Measurements from ENCODE around the gene SPSB4.
"Not testable (repeated sequence)": the region's sequence is repeated elsewhere in the genome, so short reads cannot be mapped to it uniquely, and the experiment has no call there.

The SPSB4 gene

DNA sequence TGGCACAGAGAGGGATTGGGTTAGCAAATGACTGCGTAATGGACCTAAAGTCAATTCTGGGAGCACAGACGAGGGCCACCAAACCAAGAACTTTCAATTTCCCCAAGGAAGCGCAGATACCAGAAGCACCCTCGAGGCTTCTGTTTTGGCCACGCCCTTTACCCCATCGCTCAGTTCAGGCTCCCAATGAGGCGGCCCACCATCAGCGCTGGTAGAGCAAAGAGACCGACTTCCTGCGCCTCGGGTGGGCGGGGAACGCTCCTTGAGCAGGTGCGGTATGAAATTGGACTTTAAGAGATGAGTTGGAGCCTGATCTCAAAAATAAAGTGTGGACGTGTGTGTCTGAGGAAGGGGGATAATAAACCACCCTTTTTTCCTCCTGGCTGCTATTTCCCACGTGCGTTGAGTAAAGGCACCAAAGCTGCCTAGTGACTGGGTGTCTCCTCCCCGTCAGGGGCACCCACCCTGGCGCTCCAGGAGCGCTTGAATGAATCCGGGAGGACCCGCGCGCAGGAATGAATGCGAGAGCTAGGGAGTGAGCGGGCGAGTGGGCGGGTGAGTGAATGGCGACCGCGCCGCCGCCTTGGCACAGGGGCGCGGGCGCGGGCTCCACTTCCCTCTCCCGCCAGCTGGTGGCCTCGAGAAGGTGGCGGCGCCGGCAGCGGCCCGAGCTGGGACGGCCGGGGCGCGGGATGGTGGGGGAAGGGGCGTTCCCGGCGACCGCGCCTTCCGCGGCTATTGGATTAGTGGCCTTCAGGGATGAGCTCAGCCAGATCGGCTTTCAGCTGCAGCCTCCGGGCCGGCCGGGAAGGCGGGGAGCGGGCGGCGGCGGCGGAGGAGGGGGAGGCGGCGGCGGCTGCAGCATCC is at the start of gene SPSB4:
Gene SPSB4, plus strand, starts transcription at position 772 of the 867 bp plus-strand sequence. CDS start 14,758 bp downstream, outside the sequence.
- DNase-seq (ENCODE audit: low read depth), result no peak

DNA sequence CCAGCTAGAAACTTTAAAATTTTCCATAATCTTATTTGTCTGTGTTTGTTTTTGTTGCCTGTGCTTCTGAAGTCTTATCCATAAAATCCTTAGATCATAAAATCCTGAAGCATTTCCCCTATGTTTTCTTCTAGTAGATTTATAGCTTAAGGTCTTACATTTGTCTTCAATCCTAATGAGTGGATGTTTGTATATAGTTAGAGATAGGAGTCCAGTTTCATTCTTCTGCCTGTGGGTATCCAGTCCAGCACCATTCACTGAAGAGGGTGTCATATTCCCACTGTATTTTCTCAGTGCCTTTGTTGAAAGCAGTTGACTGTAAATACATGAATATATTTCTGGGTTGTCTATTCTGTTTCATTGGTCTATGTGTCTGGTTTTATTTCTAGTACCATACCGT is 44.8 kb upstream of the SPSB4 start:
- no peak for DNase-seq (ENCODE audit: low read depth)

DNA sequence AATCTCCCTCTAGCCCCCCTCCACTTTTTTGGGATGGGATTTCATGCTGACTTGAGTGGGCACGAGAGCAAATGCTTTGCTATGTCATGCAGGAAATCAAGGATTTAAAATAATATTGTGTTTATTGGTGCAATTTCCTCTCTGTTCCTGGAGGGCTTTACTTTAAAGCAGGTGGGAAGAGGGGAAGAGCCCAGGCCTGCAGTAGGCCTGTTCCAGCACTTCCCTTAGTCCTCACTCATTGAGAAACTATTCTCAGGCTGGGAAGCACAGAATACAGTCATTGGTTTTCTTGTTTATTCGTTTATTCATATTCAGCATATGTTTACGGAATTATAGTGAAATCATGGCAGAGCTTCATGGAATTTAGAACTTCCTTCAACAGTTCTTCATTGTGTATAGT is 41.7 kb upstream of the SPSB4 start:
- DNase-seq (ENCODE audit: low read depth), result no peak

DNA sequence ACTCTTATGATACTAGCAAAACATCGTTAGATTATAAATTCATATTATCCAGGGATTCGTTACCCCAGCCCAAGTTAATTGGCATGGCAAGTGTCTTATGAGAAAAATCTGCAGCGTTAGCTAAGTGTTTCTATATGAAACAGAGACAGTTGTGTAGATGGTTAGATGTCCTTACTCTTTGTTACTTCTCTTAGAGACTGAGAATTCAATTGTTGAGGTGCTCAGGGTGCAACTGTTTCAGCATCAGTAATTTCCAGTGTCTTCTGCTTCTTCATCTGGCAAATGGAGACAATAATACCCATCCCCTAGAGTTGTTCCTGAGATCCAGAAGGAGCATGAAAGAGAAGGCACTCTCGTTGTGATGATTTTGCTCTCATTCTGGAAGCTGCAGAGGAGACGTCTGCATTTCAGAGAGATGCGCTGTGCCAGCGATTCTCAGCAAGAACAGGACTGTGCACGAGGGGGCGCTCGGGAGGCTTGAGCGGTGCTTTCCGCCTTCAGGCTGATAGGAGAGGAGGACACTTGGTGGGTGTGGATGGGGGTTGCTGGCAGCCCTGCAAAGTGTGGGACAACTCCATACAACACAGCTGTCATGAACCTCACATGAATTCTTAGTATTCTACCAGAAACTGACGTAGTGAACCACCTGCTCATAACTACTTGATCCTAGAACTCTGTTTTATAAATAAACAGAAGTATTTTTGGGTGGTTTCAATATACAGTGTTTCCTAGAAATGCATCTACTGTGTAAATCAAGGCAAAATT is 39.7 kb upstream of the SPSB4 start:
- peak; percentile 17 for DNase-seq (ENCODE audit: low read depth)

DNA sequence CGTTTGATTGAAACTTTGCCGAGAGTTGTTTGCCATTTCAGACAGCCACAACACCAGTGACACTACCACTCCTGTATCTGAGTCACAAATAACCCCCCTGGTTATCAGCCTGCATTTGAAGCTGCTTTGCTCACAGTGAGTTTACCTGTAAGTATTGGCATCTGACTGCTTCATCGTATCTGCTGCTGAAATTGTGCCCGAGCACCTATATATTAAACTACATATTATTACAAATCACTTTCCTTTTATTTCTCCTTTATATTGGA is 39.2 kb upstream of the SPSB4 start:
- DNase-seq (ENCODE audit: low read depth), result no peak

DNA sequence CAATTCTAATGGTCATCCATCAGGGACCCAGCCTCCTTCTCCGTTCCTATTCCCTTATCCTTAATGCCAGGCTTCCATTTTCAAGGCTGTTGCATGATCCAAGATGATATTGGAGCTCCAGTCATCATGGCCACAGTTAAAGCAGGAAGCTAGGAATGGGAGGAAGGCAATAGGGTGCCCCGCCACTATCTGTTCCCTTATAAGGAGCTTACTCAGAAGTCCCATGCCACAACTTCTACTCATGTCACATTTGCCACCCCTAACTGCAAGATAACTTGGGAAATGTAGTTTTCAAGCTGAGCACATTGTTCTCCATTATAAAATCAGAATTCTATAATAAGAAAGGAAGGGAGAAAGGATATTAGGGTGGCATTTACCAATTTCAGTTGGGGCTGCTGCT is 38.6 kb upstream of the SPSB4 start:
- DNase-seq (ENCODE audit: low read depth), result no peak

DNA sequence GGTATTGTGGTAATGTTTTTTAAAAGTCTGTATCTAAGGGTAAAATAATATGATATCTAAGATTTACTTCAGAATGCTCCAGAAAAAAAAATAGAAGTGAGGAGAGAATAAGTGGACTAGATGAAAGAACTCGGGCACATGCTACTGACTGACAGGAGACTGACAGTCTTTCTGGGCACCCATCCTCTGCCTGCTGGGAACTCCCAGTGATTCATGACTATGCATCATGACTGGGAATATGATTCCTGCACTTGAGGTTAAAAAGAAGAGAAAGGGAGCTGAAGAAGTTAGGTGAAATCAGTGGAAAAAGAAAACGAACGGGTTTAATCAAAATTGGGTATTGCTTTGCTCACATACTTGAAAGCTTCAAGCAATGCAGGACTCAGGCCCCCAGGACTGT is 35.7 kb upstream of the SPSB4 start:
- DNase-seq (ENCODE audit: low read depth), result no peak

DNA sequence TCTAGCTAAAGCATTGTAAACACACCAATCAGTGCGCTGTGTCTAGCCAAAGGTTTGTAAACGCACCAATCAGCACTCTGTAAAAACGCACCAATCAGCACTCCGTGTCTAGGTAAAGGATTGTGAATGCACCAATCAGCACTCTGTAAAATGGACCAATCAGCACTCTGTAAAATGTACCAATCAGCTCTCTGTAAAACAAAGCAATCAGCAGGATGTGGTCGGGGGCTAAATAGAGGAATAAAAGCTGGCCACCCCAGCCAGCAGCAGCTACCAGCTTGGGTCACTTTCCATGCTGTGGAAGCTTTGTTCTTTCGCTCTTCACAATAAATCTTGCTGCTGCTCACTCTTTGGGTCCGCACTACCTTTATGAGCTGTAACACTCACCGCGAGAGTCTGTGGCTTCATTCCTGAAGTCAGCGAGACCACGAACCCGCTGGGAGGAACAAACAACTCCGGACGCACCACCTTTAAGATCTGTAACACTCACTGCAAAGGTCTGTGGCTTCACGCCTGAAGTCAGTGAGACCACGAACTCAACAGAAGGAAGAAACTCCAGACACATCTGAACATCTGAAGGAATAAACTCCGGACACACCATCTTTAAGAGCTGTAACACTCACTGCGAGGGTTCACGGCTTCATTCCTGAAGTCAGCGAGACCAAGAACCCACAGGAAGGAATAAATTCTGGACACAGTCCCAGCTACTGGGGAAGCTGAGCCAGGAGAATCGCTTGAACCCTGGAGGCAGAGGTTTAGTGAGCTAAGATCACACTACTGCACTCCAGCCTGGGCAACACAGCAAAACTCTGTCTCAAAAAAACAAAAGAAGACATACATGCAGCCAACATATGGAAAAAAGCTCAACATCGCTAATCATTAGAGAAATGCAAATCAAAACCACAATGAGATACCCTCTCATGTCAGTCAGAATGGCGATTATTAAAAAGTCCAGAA is 33.5 kb upstream of the SPSB4 start:
- DNase-seq (ENCODE audit: low read depth), result not testable (repeated sequence)

DNA sequence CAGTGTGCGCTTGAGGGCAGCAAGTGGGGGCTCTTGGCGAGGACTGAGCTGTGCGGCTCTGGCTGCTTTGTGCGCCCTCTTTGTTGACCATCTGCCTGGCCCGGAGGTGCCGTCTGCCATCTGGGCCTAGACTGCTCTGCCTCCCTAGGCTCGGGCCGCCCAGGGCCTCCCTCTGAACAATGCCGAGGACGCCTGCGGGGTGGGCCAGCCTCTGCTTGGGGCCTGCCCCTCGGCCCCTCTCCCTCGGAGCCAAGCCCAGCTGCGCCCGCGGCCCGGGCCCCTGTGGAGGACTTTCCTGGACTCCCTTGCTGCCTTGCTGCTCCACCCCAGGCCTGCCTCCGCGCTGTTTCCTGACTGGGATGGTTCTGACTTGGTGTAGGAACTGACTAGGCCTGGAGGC is 31.9 kb upstream of the SPSB4 start:
- DNase-seq (ENCODE audit: low read depth), result no peak

DNA sequence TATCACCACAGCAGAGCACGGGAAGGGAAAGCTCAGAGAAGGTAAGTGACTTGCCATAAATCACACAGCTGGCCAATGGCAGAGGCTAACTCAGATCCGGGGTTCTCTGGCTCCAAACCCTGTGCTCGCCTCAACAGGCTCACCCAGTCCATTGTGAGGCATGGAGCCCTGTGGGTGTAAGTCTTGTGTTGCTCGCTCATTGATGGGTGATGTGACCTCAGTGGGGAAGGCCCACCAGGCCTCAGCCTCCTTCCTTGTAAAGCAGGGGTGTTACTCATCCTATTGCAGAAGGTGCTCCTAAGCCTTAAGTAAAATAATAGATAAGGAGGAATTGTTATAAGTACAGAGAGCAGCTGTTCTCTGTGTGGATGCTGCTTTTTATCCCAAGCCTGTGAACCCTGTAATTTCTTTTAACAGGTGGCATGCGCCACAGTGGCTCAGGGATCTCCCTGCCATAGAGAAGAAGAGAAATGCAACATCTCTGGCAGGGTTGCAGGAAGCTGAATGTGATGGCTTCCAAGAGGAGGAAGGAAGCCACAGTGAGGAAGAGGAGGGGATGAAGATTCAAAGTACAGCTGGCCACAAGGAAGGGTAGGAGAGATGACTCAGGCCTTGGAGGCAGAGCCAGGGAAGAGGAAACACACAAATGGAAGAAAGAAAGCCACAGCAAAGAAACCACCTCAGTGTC is 30.9 kb upstream of the SPSB4 start:
- DNase-seq (ENCODE audit: low read depth), result no peak

DNA sequence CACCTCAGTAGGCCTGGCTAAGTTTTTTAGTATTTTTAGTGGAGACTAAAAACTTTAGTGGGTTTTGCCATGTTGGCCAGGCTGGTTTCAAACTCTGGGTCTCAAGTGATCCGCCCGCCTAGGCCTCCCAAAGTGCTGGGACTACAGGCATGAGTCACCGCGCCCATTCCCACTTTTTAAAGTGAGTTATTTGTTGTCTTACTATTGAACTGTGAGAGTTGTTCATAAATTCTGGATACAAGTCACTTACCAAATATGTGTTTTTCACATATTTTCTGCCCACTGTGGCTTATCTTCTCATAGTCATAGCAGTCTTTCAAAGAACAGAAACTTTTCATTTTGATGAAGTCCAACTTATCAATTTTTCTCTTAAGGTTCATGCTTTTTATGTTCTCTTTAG is 29.9 kb upstream of the SPSB4 start:
- DNase-seq (ENCODE audit: low read depth), result no peak

DNA sequence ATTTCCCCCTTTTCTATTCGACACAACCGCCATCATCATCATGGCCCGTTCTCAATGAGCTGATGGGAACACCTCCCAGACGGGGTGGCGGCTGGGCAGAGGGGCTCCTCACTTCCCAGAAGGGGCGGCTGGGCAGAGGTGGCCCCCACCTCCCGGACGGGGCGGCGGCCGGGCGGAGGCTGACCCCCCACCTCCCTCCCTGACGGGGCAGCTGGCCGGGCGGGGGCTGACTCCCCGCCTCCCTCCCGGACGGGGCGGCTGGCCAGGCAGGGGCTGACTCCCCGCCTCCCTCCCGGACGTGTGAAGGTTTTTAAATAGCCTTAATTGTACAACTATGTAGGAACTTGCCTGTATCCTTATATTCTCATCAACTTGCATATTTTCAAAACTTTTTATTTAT is 20.9 kb upstream of the SPSB4 start:
- no peak for DNase-seq (ENCODE audit: low read depth)

DNA sequence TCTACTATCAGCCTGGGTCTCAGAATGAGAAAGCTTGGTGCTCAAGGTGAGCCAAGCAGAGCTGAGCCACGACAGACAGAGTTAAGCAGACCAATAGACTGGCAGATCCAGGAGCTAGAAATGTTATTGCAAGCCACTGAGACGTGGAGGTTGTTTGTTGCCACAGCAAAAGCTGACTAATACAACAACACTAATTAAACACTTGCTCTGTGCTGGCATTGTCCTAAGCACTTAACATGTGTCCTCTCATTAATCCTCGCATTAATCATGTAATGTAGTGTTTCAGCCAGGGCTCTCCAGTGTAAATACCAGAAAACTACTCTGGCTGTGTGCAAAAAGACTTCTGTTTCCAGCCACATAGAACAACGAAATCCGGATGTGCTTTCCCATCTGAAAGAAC is 11.6 kb upstream of the SPSB4 start:
- DNase-seq (ENCODE audit: low read depth), result no peak

DNA sequence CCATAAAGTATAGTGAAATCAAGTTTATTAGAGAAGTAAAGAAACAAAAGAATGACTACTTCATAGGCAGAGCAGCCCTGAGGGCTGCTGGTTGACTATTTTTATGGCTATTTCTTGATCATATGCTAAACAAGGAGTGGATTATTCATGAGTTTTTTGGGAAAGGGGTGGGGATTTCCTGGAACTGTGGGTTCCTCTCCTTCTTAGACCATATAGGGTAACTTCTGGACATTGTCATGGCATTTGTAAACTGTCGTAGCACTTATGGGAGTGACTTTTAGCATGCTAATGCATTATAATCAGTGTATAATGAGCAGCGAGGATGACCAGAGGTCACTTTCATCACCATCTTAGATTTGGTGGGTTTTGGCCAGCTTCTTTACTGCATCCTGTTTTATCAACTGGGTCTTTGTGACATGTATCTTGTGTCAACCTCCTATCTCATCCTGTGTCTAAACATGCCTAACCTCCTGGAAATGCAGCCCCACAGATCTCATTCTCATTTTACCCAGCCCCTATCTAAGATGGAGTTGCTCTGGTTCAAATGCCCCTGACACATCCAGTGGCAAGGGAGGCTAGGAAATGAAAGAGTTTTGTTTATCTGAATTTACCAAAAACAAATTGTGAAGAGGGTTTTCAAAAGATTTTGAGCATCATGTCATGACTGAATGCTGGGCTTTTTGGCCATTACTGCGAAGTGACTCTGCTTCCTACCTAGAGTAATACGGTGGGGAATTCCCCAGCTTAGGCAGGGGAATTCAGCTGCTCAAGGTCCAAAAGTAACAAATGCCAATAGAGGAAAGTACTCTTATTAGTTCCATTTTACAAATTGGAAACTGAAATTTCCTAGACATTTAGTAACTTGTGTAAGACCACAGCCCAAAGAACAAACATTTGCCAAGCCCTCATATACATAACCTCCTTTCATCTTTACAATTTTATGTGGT is 6.2 kb upstream of the SPSB4 start:
- DNase-seq (ENCODE audit: low read depth), result no peak

DNA sequence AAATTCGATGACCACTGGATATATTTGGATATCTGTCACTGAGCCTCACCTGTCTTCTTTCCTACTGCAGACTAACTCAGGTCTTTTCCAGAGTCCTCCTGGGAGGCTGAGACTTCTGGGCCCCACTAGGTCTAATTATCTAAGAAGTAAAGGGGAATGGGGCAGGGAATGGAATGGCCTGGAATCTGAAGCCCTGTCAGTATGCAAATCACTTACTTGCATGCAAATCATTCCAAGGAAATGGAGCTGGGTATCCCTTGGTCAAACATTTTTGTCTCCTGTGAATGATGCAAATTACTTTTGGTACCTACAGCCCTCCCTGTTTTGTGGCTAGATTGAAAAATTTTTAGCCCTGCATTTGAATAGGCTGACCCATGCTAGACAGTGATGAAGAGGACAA is 5.3 kb upstream of the SPSB4 start:
- no peak for DNase-seq (ENCODE audit: low read depth)

DNA sequence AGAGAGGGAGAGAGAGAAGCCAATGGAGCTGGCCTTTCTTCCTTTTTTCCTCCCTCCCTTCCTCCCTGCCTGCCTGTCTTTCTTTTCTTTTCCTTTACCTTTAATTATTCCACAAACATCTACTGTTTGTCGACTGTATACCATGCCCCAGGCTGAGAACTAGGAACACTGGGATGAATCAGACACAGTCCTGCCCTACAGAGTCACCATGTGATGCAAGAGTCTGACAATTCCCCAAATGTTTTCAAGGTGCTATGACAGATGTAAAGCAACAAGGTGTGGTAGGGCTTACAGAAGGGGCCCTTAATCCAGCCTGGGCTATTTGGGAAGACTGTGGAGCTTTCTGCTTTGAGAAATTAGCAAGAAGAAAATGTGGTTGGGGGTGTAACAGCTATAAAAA is 4.0 kb upstream of the SPSB4 start:
- DNase-seq (ENCODE audit: low read depth), result no peak

DNA sequence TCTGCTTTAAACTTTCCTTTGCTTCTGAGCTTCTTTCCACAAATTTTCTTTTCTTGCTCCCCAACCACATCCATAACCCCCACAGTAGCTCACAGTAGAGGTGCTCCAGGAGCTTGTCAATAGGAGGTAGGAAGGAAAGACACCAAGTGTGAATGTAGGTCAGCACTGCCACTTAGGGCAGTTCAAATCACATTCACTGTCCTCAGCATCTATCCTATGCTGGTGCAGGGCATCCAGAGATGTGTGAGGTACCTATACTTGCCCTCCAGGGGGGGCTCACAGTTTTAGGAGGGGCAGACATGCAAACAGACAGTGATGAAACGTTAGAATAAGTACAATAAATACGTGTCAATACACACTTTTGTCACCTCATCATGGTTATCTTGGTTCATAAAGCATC is 1.5 kb upstream of the SPSB4 start:
- DNase-seq (ENCODE audit: low read depth), result no peak

DNA sequence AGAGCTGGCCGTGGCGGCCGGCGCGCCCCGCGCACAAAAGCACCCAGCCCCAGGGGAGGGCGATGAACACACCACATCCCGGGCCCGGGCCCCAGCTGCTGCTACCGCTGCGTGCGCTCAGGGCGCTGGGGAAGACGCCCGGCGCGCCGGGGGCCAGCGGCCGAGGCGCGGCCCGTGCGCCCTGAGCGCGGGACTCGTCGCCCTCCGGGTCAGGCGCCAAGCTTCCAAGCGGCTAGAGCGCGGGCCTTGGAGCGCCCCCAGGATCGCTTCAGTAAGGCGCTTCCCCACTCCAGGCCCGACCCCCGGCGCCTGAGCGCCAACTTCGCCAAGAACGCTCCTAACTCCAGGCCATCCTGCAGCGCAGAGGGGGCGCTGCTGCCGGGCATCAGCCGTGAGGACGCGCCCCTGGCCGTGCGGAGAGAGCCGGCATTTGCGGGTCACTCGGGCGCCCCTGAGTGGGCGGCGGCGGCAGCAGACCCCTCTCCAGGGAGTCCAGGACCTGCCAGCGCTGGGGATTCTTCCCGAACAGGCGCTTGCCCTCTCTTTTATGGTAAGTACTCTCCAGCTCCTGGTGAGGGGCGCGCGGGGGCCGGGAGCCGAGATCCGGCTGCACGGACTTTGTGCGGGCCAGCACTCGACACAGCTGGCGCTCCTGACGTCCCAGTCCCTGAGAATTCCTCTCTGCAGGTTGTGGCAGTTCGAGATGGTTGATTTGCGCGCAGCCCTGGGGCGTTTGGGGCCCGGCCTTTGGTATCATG is 475 bp downstream of the SPSB4 start:
- no peak for DNase-seq (ENCODE audit: low read depth)

DNA sequence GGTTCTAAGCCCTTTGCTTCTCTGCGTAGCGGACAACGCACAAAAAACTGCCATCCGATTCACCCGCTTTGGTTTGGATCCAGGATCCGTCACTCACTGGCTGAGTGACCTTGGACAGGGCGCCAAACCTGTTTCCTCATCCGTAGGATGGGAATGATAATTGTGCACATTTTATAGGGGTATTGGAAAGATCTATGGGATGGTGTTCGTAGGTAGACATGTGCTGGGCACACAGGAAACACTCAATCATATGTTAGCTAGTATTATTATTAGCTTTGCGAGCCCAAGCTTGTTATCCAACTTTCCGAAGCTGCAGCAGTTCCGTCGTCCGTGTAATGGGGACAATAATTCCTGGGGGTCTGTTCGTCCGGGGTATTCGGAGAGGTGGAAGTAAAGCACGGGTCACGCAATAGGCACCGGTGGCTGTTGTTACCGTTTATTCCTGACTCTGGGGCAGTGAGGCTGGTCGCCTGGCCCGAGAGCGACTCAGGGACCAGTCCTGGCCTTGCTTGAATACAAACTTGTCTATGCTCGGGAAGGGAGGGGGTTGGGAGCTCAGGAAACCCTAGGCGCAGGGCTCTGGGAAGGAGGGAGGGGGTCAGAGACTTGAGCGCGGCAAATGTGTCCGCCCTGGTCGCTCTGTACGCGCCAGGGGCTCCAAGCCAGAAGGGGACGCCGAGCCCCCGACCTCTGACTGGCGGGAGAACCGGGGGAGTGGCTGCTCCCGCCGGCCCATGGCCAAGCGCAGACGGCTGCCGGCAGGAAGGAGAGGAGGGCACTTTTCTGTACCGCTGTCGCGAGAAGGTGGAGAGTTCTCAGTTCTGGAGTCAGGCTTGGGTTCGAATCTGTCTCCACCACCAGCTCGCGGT is 1.3 kb downstream of the SPSB4 start:
- no peak for DNase-seq (ENCODE audit: low read depth)

Measured in stimulated activated CD8-positive, alpha-beta memory T cell treated with anti-CD3 and anti-CD28 coated beads, Interleukin-12 subunit alpha, Interleukin-12 subunit beta, amount 100 ng/mL, for 4 hours (primary cell).